Fibroblast of lung (primary cell): ENCODE data around the gene MTHFR. TPM values are rescaled to one million over a fixed set of nuclear protein-coding genes. Genes with fewer than 3 reads are reported as not detected.

Experiments
- DNase-seq, 2 donors: peaks; one replicate each; pipeline versions ENCODE4 v3.0.0 to v3.0.0-alpha.2; 2010; ENCODE audit warnings: low read depth in 2 of 2
- H2AFZ ChIP-seq: 2 replicates; pipeline ENCODE4 v1.5.1; 2012; ENCODE audit warnings: low read length, control low read depth, inconsistent platforms
- H3K27ac ChIP-seq: 2 replicates; pipeline ENCODE4 v1.5.1; 2011; ENCODE audit warnings: low read length, control low read depth; ENCODE audit not compliant: insufficient read depth
- H3K27me3 ChIP-seq: 2 replicates; pipeline ENCODE4 v1.5.1; 2011; ENCODE audit warnings: mild to moderate bottlenecking, low read length; ENCODE audit not compliant: control insufficient read depth, insufficient read depth
- H3K36me3 ChIP-seq: 2 replicates; pipeline ENCODE4 v1.5.1; 2011; ENCODE audit warnings: low read length; ENCODE audit not compliant: control insufficient read depth, insufficient read depth
- H3K4me1 ChIP-seq: 2 replicates; pipeline ENCODE4 v1.5.1; 2011; ENCODE audit warnings: low read length; ENCODE audit not compliant: control insufficient read depth, insufficient read depth; ENCODE audit errors: extremely low read depth
- H3K4me2 ChIP-seq: 2 replicates; pipeline ENCODE4 v1.5.1; 2011; ENCODE audit warnings: low read length, control low read depth; ENCODE audit not compliant: insufficient read depth; ENCODE audit errors: extremely low read depth
- H3K4me3 ChIP-seq, 4 experiments: fragments of 200-600 bp in 1 of 4; sonication (generic) in 1 of 4; replicated peaks in 1 of 4; 2 replicates each; pipeline ENCODE4 v1.5.1; 2011 to 2016; ENCODE audit warnings: low read length in 4 of 4, low read depth in 3 of 4, mild to moderate bottlenecking in 3 of 4, control low read depth in 2 of 4, inconsistent platforms in 1 of 4, mixed read lengths in 1 of 4; ENCODE audit not compliant: insufficient read depth in 1 of 4; ENCODE audit errors: control extremely low read depth in 1 of 4
- H3K79me2 ChIP-seq: 2 replicates; pipeline ENCODE4 v1.5.1; 2012; ENCODE audit warnings: mild to moderate bottlenecking, low read length, inconsistent platforms; ENCODE audit not compliant: control insufficient read depth, insufficient read depth
- H3K9ac ChIP-seq: 2 replicates; pipeline ENCODE4 v1.5.1; 2011; ENCODE audit warnings: mild to moderate bottlenecking, low read length, control low read depth; ENCODE audit not compliant: insufficient read depth
- H3K9me3 ChIP-seq: 2 replicates; pipeline ENCODE4 v1.5.1; 2012; ENCODE audit warnings: low read depth, low read length; ENCODE audit not compliant: control insufficient read depth, insufficient read depth
- H4K20me1 ChIP-seq: 2 replicates; pipeline ENCODE4 v1.5.1; 2011; ENCODE audit warnings: low read length; ENCODE audit not compliant: control insufficient read depth, insufficient read depth; ENCODE audit errors: extremely low read depth
- EZH2 ChIP-seq: IDR thresholded peaks from 2 replicates; pipeline ENCODE4 v1.5.1; 2012; ENCODE audit warnings: low read length, control low read depth, mild to moderate bottlenecking; ENCODE audit errors: missing control alignments
- polyA plus RNA-seq, 2 donors: library from polyadenylated mRNA; depleted of rRNA in 1 of 2; stranded (reverse) in 1 of 2; unstranded in 1 of 2; fragments of >200 nt; gene quantifications; 2 replicates each; pipeline ENCODE4 v1.2.1, GENCODE V29; 2011 to 2012; ENCODE audit warnings: missing spikeins in 1 of 2
- total RNA-seq: library from RNA; depleted of rRNA; stranded (reverse); fragments of >200 nt; gene quantifications from 2 replicates; pipeline ENCODE4 v1.2.1, GENCODE V29; 2014
- TF ChIP-seq, protein P1 (sequence below), 2 donors: IDR thresholded peaks in 1 of 2; conservative IDR thresholded peaks in 1 of 2; 1 replicate in 1 of 2; 2 replicates in 1 of 2; pipeline ENCODE4 v1.5.1; 2011 to 2012; ENCODE audit warnings: low read length in 2 of 2, control low read depth in 1 of 2, inconsistent platforms in 1 of 2, low read depth in 1 of 2, mild to moderate bottlenecking in 1 of 2

MTHFR gene
- total and polyA plus RNA-seq, 2 donors (not counting 1 experiment from before 2014, with no cell fraction given), result 16.3 to 87.4 TPM

DNA sequence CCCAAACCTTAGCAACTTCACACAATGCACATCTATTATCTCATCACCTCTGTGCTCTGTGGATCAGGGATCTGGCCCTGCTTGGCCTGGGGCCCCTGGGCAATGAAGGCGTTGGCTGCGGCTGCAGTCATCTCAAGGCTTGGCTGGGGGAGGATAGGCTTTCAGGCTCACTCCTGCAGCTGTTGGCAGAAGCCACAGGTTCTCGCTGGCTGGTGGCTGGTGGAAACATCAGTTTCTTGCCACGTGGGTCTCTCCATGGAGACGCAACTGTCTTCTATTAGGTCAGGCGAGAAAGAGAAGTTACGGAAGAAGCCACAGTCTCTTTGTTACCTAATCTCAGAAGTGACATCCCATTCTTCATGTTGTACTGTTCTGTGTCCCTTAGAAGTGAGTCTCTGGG is 45.4 kb upstream of the MTHFR start:
- DNase-seq, result no peak
- no peak for TF ChIP-seq EZH2
- H3K4me3 ChIP-seq, result no peak overlapping the region

DNA sequence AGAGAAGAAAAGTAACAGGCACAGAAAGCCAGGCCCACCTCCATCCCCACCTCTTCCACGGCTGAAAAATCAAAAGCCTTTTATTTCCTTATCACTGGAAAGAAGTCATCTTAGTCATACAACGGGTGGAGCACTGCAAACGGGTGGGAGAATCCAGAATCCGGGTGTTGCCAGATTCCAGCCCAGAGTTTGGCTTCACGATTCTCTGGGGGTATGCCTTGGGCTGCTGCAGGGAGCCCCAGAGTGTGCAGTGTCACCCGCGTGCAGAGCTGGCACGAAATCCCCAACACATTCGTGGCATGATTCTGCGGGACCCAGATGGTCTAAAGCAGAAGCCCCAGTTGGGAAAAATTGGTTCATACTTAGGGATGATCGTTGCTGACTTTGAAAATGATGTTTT is 44.4 kb upstream of the MTHFR start:
- no peaks in the 10 kb centered on the region for H3K27me3 ChIP-seq
- H3K9me3 ChIP-seq, result no peaks in the 10 kb centered on the region
- peaks cover 12% of the 10 kb centered on the region for H3K36me3 ChIP-seq
- H3K27ac ChIP-seq, result no peak overlapping the region
- TF ChIP-seq, protein P1, sequence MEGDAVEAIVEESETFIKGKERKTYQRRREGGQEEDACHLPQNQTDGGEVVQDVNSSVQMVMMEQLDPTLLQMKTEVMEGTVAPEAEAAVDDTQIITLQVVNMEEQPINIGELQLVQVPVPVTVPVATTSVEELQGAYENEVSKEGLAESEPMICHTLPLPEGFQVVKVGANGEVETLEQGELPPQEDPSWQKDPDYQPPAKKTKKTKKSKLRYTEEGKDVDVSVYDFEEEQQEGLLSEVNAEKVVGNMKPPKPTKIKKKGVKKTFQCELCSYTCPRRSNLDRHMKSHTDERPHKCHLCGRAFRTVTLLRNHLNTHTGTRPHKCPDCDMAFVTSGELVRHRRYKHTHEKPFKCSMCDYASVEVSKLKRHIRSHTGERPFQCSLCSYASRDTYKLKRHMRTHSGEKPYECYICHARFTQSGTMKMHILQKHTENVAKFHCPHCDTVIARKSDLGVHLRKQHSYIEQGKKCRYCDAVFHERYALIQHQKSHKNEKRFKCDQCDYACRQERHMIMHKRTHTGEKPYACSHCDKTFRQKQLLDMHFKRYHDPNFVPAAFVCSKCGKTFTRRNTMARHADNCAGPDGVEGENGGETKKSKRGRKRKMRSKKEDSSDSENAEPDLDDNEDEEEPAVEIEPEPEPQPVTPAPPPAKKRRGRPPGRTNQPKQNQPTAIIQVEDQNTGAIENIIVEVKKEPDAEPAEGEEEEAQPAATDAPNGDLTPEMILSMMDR (conservative IDR thresholded peaks at IDR 0.05 in 1 of 2, IDR thresholded peaks at IDR 0.05 in 1 of 2; ENCODE audit: low read depth in 1 of 2, low read length in 2 of 2), result no peak
- no peak for TF ChIP-seq EZH2
- no peak for DNase-seq
- H3K4me2 ChIP-seq, result no peak overlapping the region
- no peak overlapping the region for H3K9ac ChIP-seq
- H2AFZ ChIP-seq, result no peak overlapping the region
- no peaks in the 10 kb centered on the region for H3K4me1 ChIP-seq
- H3K79me2 ChIP-seq, result no peaks in the 10 kb centered on the region
- H3K4me3 ChIP-seq, result no peak overlapping the region
- H4K20me1 ChIP-seq, result no peaks in the 10 kb centered on the region

More for the DNA sequence above, 45.4 kb upstream of the MTHFR start:
- no peaks in the 10 kb centered on the region for H3K79me2 ChIP-seq
- no peak overlapping the region for H3K4me2 ChIP-seq
- no peaks in the 10 kb centered on the region for H3K4me1 ChIP-seq
- H2AFZ ChIP-seq, result no peak overlapping the region
- H3K36me3 ChIP-seq, result peaks cover 7% of the 10 kb centered on the region
- H3K27me3 ChIP-seq, result no peaks in the 10 kb centered on the region
- H3K9ac ChIP-seq, result no peak overlapping the region
- no peaks in the 10 kb centered on the region for H3K9me3 ChIP-seq
- no peak overlapping the region for H3K27ac ChIP-seq
- H4K20me1 ChIP-seq, result no peaks in the 10 kb centered on the region

DNA sequence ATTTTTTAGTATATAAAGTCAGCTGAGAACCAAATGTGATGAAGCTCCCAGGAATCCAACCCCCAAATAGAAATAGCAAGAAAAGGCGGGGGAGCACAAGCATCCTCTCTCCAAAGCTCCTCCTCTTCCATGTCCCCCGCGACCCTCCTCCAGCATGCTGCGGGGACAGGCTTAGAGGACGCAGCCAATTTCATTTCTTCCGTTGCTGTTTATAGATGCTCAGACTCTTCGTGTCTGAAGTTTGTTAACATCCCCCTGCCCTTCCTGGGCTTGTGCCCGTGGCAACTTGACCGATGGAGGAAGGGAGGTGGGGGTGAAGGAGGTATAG is 42.6 kb upstream of the MTHFR start:
- no peaks in the 10 kb centered on the region for H3K79me2 ChIP-seq
- H3K27ac ChIP-seq, result no peak overlapping the region
- H2AFZ ChIP-seq, result no peak overlapping the region
- H3K4me1 ChIP-seq, result no peaks in the 10 kb centered on the region
- H3K9me3 ChIP-seq, result no peaks in the 10 kb centered on the region
- no peak for DNase-seq
- no peak overlapping the region for H3K9ac ChIP-seq
- H3K4me2 ChIP-seq, result no peak overlapping the region
- no peak for TF ChIP-seq EZH2
- TF ChIP-seq, protein P1 (conservative IDR thresholded peaks at IDR 0.05 in 1 of 2, IDR thresholded peaks at IDR 0.05 in 1 of 2; ENCODE audit: low read depth in 1 of 2, low read length in 2 of 2), result no peak
- no peaks in the 10 kb centered on the region for H4K20me1 ChIP-seq
- H3K36me3 ChIP-seq, result peaks cover 12% of the 10 kb centered on the region
- H3K27me3 ChIP-seq, result no peaks in the 10 kb centered on the region
- no peak overlapping the region for H3K4me3 ChIP-seq
